Smooth muscle cell of the umbilical artery (primary cell): ENCODE data around the gene ANKS3. TPM values are rescaled to one million over a fixed set of nuclear protein-coding genes. Genes with fewer than 3 reads are reported as not detected.

ENCODE experiments used
- total RNA-seq: library from RNA; depleted of rRNA; stranded (reverse); fragments of >200 nt; gene quantifications from 2 replicates; pipeline ENCODE4 v1.2.3, GENCODE V29; 2014

ANKS3 gene
- total RNA-seq: 32.8 and 33.3 TPM in 2 replicates

GRCh38 chr16:4734063-4734729, at the start of gene ANKS3, which contains the start of gene DNAAF8:
ANKS3 (minus strand) TSS chr16:4734271; CDS start chr16:4730149, 4,122 bp downstream.
DNAAF8 (plus strand) TSS chr16:4734537; CDS start chr16:4736515, 1,978 bp downstream.

GRCh38 chr16:4766875-4767628, 33.0 kb upstream of the ANKS3 start, which contains the start of gene ZNF500:
ZNF500 (minus strand) TSS chr16:4767162; CDS start chr16:4765978, 1,184 bp downstream.

GRCh38 chr16:4693296-4693955, 40.6 kb downstream of the ANKS3 start, which contains the start of gene NUDT16L1:
NUDT16L1 (plus strand) TSS chr16:4693562; CDS start chr16:4693727, 165 bp downstream.

Other genes with a start within 250 kb of the ANKS3 start
- 13.4 and 17.3 TPM in 2 replicates for gene CDIP1, start 195.5 kb downstream of the ANKS3 start, total RNA-seq
- gene C16orf96, start 177.9 kb downstream of the ANKS3 start, total RNA-seq: not detected in 2 replicates
- gene UBALD1, start 119.4 kb downstream of the ANKS3 start, total RNA-seq: 8.3 and 8.6 TPM in 2 replicates
- gene MGRN1, start 109.4 kb downstream of the ANKS3 start, total RNA-seq: 24.1 and 56.4 TPM in 2 replicates
- 26.8 and 31.5 TPM in 2 replicates for gene NUDT16L1, start 40.7 kb downstream of the ANKS3 start, total RNA-seq
- 0.83 and 1.2 TPM in 2 replicates for gene DNAAF8, start 266 bp upstream of the ANKS3 start, total RNA-seq
- 9.4 and 9.8 TPM in 2 replicates for gene ZNF500, start 32.9 kb upstream of the ANKS3 start, total RNA-seq
- not detected in 2 replicates for gene SEPTIN12, start 54.1 kb upstream of the ANKS3 start, total RNA-seq
- not detected in 2 replicates for gene SMIM22, start 61.1 kb upstream of the ANKS3 start, total RNA-seq
- 28.5 and 33.3 TPM in 2 replicates for gene ROGDI, start 68.4 kb upstream of the ANKS3 start, total RNA-seq
- 48.1 and 67.9 TPM in 2 replicates for gene GLYR1, start 113.0 kb upstream of the ANKS3 start, total RNA-seq
- gene UBN1, start 113.2 kb upstream of the ANKS3 start, total RNA-seq: 18.1 and 28.7 TPM in 2 replicates
- gene PPL, start 202.9 kb upstream of the ANKS3 start, total RNA-seq: under 0.01 and 0.05 TPM in 2 replicates
- under 0.01 TPM in 1 of 2 replicates, not detected in the other for gene SEC14L5, start 224.1 kb upstream of the ANKS3 start, total RNA-seq